ENCODE data around the gene SIRPG.

Gene SIRPG

GRCh38 chr20:1587781-1588532, 69.6 kb downstream of the SIRPG start:
- DNase-seq (ENCODE audit: extremely low read depth, low read depth): no peak
- TF ChIP-seq CTCF (IDR thresholded peaks at IDR 0.05; ENCODE audit: low read depth, low read length, missing control alignments): no peak
- no peak overlapping the region for H3K4me3 ChIP-seq (replicated peaks; ENCODE audit: low read depth, low read length)

DNA sequence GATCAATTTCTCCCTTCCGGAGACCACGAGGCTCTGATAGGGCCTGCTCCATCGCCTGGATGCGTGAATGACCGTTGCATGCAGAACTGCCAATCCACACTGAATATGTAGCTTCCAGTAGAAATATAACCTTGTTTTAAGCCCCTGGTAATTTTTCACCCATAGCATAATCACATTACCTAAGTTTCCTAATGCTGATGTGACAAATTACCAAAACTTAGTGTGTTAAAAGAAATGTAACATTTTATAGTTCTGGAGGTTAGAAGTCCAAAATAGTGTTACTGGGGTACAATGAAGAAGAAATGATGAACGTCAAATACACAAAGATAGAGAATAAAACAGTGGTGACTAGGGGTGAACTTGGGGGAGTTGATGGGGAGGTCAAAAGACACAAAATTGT, 78.1 kb downstream of the SIRPG start:
- no peak overlapping the region for H3K4me3 ChIP-seq (replicated peaks; ENCODE audit: low read depth, low read length)
- TF ChIP-seq CTCF (IDR thresholded peaks at IDR 0.05; ENCODE audit: low read depth, low read length, missing control alignments): no peak
- DNase-seq (ENCODE audit: extremely low read depth, low read depth): no peak

Measured in HFF-Myc (cell line).